Ureter (tissue), 1 donor: Measurements from ENCODE around the gene DPY30. TPM values are rescaled to one million over a fixed set of nuclear protein-coding genes. Genes with fewer than 3 reads are reported as not detected.
A peak's percentile ranks its signal among the peaks of the same experiment; 100 is the strongest.

Source experiments
- DNase-seq: peaks from one replicate; pipeline ENCODE4 v3.0.0-alpha.2; 2020; ENCODE audit warnings: low spot score
- total RNA-seq: library from RNA; stranded (reverse); gene quantifications from one replicate; pipeline ENCODE4 v1.2.4, GENCODE V29; 2023
- donor health status: DM: yes; HTN: yes; CAD: no.

Gene DPY30
- total RNA-seq, 1 donor from 2014 or later = 45.7 TPM

DNA sequence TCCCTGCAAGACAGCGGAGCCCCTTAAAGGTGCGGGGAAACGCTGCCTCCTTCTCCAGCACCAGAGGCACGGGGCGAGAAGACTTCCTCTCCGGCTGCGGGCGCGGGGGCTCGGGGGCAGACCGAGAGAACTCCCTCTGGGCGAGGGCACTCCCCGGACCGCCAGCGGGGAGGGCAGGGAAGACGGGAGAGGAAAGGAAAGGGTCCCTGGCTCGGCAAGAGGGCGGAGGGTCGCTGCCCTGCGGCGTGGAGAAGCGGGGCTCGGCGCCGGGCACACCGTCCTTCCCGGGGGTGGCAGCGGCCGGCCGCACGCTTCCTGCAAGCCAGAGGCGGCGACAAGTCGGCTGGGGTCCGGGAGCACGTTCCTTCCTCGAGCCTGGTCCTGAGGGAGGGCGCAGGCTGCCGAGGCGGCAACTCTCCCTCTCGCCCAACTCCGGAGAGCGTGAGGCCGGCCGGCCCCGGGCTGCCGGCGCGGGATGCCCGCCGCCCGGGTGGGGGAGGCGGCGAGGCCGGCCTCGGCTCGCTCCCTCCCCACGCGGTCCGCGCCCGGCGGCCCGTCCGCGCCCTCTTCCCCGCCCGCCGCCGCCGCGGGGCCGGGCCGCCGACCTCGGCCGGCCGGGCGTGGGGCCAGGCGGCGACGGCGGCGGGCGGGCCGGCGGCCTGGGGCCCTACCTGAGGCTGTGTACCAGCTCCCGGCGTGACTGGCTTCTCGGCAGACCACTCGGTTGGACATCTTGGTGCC, 29.9 kb downstream of the DPY30 start:
- peak; percentile 49 for DNase-seq

DNA sequence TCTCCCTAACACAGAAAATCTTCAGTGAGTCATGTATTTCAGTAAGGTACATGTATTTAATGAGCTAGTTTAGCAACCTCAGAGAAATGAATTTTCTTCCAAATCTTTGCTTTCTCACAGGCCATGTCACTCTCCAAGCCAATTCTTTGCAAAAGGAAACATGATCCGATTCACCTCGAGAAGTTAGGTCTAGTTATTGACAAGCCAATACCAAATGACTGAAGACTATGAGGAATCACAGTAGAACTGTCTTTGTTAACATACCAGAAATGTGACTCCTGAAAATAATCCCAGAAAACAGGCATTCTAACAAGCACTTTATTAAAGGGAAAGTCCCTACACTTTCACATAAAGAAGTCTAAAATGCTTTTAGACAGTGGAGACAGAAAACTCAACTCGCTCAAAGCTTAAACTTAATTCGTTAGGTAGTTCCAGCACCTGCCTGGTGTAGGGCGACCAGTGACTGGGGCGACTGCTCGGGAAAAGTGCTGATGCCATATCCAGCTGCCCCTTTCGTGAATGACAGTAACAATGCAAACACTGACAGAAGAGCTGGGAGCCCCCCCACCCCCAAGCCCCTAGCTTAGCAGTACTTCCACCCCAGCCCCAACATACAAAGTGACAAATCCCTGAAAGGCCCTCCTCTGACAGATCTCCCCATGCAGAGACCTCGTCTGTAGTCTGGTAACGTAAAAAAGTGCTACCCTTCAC, 30.6 kb downstream of the DPY30 start:
- DNase-seq = no peak

DNA sequence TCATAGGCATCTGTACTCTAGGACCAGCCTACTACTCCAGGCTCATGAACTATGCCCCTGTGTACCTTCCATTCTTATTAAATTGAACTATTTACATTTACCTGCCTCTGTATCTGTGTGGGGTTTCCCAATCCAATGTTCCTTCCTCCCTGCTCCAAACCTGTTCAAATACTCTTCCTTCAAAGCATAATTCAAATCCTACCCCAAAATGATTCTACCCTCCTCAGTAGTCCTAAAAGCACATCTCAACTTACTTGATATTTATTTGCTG, 32.5 kb downstream of the DPY30 start:
- no peak for DNase-seq

DNA sequence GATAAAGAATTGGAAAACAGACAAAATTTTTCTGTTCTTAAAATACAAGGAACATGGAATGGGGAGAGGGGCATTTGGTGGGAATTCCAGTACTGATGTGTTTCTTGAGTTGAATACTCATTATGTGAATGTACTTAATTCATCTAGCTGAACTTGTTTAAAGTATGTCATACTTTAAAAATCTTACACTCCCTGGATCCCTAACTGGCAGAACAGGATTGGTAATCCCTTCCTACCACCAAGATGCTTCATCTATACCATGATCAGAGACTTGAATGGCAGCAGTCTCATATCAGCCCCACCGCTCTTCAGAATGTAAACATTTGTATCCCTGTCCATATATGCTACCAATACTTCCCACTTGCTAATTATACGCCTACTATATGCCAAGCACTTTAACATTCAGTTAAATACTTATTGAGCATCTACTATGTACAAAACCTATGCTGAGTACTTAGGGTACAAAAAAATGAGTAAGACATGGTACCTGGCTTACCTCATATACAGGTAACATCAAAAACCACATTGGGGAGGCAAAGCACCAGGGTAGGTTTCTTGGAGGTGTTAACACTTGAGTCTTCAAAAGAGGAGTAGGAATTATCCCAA, 34.1 kb downstream of the DPY30 start:
- DNase-seq = no peak

DNA sequence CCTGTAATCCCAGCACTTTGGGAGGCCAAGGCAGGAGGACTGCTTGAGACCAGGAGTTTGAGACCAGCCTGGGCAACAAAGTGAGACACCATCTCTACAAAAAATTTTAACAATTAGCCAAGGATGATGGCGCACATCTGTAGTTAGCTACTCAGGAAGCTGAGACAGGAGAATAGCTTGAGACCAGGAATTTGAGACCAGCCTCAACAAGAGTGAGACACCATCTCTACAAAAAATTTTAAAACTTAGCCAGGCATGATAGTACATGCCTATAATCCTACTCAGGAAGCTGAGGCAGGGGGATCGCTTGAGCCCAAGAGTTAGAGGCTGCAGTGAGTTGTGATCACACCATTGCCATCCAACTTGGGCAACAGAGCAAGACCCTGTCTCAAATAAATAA, 35.8 kb downstream of the DPY30 start:
- DNase-seq = no peak

DNA sequence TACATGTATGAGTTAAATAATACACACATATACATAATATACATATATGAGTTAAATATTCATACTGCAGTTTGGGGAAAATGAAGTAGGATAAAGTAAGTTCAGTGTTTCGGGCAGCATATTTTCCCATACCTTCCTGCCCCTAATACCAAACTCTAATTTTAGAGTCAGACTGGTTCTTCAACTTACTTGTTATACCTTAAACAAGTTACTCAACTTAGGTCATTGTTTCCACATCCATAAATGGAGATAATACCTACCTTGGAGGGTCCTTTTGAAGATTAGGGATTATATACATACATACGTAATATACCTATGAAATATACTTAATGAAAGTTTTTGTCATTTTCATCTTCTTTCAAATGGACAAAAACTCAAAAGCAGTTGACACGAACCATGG, 37.2 kb downstream of the DPY30 start:
- DNase-seq = no peak

DNA sequence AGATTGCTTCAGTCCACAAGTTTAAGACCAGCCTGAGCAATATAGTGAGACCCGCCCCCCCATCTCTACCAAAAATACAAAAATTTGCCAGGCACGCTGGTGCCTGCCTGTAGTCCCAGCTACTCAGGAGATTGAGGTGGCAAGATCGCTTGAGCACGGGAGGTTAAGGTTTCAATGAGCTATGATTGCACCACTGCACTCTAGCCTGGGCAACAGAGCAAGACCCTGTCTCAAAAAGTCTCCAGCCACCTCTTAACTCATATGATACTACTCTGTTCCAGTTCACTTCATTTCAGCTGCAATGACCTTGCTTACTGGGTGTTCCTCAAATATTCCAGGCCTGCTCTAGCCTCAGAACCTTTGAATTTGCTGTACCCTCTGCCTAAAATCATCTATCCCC, 40.2 kb downstream of the DPY30 start:
- no peak for DNase-seq

DNA sequence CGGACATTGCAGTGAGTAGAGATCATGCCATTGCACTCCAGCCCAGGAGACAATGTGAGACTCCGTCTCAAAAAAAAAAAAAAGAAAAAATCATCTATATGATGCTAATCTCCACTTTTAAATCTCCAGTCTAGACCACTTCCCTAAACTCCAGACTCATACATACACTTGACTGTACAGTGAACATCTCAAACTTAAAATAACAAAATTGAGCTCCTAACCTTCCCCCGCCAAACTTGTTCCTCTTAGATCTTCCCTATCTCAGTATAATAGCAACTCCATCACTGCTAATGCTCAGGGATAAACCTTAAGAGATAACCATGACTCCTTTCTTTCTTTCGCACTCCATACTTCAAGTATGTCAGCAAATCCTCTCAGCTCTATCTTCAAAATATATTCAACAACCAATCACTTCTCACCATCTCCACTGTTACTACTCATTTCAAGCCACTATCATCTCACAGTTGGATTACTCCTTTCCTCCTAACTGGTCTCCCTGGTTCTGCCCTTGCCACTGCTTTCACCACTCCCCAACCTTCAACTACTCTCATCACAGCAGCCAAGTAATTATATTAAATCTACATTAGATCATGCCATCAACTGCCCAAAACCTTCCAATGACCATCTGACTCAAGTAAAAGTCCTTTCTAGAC, 40.7 kb downstream of the DPY30 start:
- no peak for DNase-seq

DNA sequence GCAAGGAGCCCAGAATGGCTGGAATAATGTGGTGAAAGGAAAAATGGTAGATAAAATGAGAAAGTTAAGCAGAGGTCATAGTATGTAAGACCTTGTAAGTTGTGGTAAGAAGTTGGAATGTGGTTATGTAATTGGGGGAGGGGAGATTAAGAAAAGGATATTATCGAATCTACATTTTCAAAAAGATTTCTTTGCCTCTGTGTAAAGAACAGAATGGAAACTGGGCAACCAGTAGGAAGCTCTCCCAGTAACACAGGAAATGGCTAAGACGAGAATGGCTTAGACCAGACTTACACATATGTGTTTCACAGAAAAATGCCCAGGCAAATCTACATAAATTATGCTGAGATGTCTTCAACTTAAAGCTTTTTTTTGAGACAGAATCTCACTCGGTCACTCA, 42.0 kb downstream of the DPY30 start:
- DNase-seq = no peak

DNA sequence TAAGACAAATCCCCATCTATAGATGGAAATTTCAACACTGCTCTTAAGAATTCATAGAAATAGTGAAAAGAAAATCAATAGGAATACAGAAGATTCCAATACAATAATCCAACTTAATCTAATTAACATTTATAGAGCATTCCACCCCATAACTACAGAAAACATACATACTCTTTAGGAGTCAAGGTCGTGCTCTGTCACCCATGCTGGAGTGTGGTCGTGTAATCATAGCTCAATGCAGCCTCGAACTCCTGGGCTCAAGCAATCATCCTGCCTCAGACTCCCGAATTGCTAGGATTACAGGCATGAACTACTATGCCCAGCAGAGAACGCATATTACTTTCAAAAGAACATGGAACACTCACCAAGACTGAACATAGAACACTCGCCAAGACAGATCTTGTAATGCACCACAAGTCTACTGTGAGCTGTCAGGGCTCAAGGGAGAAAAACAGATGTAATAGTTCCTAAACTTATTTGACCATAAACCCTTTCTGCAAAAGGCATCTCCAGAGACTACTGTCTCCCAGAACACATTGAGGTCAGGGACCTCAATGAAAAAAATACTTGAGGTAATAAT, 42.9 kb downstream of the DPY30 start:
- no peak for DNase-seq

DNA sequence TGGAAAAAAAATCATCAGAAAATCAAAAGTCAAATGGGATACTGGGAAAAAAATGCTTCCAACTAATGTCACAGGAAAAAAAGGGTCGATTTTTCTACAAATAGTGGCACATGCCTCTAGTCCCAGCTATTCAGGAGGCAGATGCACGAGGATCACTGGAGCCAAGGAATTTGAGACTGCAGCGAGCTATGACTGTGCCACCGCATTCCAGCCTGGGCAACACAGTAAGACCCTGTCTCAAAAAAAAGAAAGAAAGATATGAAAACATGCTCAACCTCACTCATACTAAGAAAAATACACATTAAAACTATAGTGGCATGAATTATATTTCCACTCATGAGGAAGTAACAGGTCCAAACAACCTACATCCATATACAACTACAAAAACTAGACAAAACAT, 46.7 kb downstream of the DPY30 start:
- DNase-seq = no peak

DNA sequence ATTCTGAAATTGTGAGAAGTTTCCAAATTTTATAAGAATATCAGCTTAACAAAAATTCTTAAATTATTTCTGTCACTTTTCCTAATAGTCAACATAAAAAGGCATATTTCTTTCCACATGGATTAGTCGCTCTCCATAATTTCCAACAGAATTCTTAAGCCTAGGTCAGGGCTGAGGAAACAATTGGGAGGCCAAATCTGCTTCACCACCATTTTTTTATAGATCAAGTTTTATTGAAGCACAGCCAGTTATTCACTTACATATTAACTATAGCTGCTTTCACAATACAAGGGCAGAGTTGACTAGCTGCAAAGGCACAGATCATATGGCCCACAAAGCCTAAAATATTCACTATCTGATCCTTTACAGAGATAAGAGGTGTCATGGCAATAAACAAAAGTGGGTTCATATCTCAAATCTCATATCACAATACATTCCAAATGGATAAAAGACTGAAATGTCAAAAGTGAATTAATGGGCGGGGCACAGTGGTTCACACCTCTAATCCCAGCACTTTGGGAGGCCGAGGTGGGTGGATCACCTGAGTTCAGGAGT, 47.5 kb downstream of the DPY30 start:
- DNase-seq = no peak

DNA sequence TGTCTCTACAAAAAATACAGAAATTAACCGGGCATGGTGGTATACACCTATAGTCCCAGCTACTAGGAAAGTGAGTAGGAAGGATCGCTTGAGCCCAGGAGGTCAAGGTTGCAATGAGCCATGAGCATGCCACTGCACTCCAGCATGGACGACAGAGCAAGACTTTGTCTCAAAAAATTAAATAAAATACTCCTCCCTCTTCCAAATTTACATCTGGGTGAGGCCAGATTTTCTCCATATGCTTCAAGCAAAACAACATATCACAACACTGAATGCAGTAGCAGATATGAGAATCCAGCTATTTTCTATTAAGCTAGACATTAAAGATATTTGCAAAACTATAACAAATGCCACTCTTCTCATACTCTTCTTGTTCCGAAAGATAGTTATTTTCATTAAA, 49.7 kb downstream of the DPY30 start:
- no peak for DNase-seq

DNA sequence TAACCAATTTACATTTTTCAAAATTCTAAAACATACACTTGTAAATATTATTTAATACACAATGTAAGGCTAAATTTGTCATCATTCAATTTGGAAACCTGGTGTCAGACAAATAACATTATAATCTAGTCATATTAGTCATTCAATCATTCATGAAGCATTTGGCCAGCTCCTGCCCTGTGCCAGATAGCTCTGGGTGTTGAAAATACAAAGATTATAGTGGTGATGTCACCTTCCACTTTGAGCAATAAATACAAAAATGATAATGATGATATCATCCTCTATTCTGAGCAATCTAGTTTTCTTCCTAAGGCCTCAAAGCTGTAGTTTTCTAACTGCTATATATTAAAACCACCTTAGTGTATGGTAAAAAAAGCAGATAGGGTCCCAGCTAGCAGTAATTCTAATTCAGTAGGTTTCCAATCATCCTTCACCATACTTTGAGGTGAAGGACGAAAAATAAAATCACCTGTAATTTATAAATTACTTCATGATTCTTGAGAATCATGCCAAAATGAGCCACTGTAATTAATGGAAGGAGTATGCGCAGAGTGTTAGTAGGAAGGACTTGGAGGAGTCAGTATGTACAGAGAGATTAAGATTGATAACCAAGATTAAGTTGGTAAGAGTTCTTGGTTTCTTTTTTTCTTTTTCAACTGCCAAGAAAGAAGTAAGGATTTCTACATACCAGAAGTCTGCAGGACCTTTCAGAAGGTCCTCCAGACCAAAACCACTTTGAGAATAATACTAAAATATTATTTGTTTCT, 52.0 kb downstream of the DPY30 start:
- no peak for DNase-seq

DNA sequence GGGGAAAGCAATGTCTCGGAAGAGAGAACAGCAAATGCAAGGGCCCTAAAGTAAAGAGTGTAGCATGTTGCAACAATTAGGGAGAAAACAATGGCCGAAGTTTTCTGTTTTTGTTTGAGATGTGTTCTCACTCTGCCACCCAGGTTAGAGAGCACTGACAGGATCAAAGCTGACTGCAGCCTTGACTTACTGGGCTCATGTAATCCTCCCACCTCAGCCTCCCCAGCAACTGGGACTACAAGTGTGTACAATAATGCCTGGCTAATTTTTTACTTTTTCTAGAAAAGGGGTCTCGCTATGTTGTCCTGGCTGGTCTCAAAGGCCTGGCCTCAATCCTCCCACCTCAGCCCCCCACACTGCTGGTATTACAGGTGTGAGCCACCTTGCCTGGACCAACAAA, 52.7 kb downstream of the DPY30 start:
- no peak for DNase-seq

DNA sequence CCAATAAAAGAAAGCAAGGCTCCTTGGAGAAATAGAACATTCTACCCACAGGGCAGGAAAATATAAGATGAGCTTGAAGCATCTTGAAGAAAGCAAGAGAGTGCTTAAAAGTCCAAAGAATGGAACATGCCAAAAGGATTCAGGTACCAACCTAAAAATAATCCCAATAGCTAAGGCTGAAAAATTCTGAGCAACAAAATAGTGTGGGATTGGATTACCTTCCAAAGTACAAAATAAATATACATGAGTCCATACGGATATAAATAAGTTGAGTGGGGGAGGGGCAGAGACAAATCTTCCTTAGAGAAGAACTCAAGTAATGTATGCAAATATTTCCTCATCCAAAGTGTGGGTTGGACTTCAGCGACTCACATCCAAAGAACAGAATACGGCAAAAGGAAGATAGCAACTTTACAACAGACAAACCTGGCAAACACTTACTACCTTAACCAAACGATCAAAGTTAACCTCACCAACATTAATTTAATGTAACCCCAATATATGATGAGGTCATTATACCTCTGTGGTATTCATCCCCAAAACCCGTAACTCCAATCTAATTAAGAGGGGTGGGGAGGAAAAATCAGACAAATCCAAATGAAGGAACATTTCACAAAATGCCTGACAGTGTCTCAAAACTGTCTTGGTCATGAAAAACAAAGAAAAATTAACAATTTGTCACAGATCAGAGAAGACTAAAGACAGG, 55.7 kb downstream of the DPY30 start:
- no peak for DNase-seq

DNA sequence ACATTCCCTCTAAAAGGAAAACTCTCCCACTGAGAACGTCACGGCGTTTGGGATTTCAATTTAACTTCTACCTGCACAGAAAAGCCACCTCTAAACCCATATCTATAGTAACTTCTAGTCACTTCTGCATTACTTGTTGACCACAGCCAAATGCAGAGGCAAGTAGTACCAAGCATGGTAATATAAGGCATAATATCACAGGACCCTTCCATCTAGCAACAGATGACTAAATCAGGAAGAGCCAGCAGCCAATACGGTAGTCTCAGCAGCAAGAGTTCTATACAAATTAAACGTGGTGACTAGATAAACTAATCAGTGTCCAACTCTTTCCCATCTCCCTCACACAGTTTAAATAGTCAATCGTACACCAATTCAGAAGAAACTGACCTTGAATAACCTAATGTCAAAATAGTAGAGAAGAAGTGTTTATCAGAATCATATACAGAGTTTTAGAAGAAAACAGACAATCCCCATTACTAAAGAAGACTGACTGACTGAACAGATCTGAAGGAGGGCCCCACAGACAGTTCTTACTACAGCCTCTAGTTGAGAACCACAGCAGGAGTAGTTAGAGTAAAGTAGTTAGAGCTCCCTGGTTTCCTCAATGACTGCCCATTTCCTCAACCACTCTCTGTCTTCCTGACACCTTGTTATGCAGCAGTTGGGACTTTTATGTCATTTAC, 58.8 kb downstream of the DPY30 start:
- DNase-seq = no peak

DNA sequence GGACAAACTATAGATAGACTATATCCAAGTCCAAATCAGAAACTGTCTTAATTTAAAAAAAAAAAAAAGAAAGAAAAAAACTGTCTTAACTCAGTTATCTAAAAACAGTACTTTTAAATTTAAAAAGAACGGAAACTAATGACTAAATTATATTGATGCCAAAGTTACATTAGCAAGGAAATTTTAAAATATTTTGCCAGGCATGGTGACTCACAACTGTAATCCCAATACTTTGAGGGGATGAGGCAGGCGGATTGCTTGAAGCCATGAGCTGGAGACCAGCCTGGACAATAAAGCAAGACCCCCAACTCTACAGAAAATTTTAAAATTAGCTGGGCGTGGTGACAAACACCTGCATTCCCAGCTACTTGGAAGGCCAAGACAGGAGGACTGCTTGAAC, 59.6 kb downstream of the DPY30 start:
- DNase-seq = no peak

DNA sequence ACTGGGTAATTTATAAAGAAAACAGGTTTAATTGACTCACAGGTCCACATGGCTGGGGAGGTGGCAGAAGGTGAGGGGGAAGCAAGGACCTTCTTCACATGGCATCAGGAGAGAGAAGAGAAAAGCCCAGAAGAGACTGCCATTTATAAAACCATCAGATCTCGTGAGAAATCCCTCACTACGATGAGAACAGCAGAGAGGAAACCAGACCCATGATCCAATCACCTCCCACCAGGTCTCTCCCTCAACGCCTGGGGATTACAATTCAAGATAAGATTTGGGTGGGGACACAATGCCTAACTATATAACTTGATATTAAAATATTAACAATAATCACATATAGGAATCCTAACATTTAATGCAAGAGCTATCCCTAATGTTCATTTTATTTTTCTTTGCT, 60.6 kb downstream of the DPY30 start:
- no peak for DNase-seq

DNA sequence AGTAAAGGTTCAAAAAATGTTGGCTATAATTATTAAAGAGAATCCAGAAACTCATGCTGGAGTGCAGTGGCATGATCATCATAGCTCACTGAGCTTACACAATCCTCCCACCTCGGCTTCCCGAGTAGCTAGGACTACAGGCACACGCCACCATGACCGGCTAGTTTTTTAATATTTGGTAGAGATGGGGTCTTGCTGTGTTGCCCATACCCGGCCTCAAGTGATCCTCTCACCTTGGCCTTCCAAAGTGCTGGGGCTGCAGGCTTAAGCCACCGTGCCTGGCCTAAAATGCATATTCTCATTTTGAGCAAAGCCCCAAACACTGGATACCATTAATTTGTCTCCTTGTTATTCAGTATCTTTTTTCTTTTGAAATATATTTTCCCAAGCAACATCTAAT, 61.2 kb downstream of the DPY30 start:
- DNase-seq = no peak
